Mesendoderm (in vitro differentiated cells): ENCODE measurements around the gene ANKRD55.
"Not testable (repeated sequence)": the region's sequence is repeated elsewhere in the genome, so short reads cannot be mapped to it uniquely, and the experiment has no call there.

ENCODE experiments used
- DNase-seq: peaks from one replicate; pipeline ENCODE4 v3.0.0; 2013
- H2AK5ac ChIP-seq: 2 replicates; pipeline ENCODE4 v1.6.1; 2013; ENCODE audit warnings: low read length, inconsistent platforms
- H2BK120ac ChIP-seq: 2 replicates; pipeline ENCODE4 v1.6.1; 2013; ENCODE audit warnings: low read depth, mild to moderate bottlenecking, low read length, moderate library complexity, mixed read lengths
- H2BK15ac ChIP-seq: replicated peaks from 2 replicates; pipeline ENCODE4 v1.6.1; 2013; ENCODE audit warnings: low read depth, mild to moderate bottlenecking, moderate library complexity
- H2BK5ac ChIP-seq: 2 replicates; pipeline ENCODE4 v1.6.1; 2013; ENCODE audit warnings: low read length, inconsistent platforms
- H3K18ac ChIP-seq: 2 replicates; pipeline ENCODE4 v1.6.1; 2013; ENCODE audit warnings: mild to moderate bottlenecking, low read length, mixed read lengths
- H3K23ac ChIP-seq: one replicate; pipeline ENCODE4 v1.6.1; 2013; ENCODE audit warnings: low read length
- H3K27ac ChIP-seq: 2 replicates; pipeline ENCODE4 v1.5.1; 2013; ENCODE audit warnings: low read depth, mild to moderate bottlenecking, inconsistent platforms, low read length, moderate library complexity
- H3K27me3 ChIP-seq: 2 replicates; pipeline ENCODE4 v1.6.1; 2013; ENCODE audit warnings: low read length, control low read depth, mild to moderate bottlenecking, inconsistent platforms; ENCODE audit not compliant: insufficient read depth, poor library complexity
- H3K36me3 ChIP-seq: 2 replicates; pipeline ENCODE4 v1.6.1; 2013; ENCODE audit warnings: low read length, inconsistent platforms; ENCODE audit not compliant: control insufficient read depth, insufficient read depth
- H3K4ac ChIP-seq: one replicate; pipeline ENCODE4 v1.6.1; 2013; ENCODE audit warnings: low read depth, mild to moderate bottlenecking, low read length, moderate library complexity
- H3K4me1 ChIP-seq: 2 replicates; pipeline ENCODE4 v1.6.1; 2013; ENCODE audit warnings: low read depth, low read length, inconsistent platforms; ENCODE audit not compliant: control insufficient read depth
- H3K4me2 ChIP-seq: 2 replicates; pipeline ENCODE4 v1.6.1; 2013; ENCODE audit warnings: low read length
- H3K4me3 ChIP-seq: 2 replicates; pipeline ENCODE4 v1.5.1; 2013; ENCODE audit warnings: mild to moderate bottlenecking, low read length
- H3K56ac ChIP-seq: one replicate; pipeline ENCODE4 v1.6.1; 2013; ENCODE audit warnings: low read length
- H3K79me1 ChIP-seq: 2 replicates; pipeline ENCODE4 v1.6.1; 2013; ENCODE audit warnings: low read length, inconsistent platforms
- H3K79me2 ChIP-seq: 2 replicates; pipeline ENCODE4 v1.6.1; 2013; ENCODE audit warnings: mild to moderate bottlenecking, low read length; ENCODE audit not compliant: control insufficient read depth, insufficient read depth
- H3K9ac ChIP-seq: 2 replicates; pipeline ENCODE4 v1.6.1; 2013; ENCODE audit warnings: low read length, inconsistent platforms
- H4K5ac ChIP-seq: one replicate; pipeline ENCODE4 v1.6.1; 2013; ENCODE audit warnings: low read length
- H4K8ac ChIP-seq: one replicate; pipeline ENCODE4 v1.6.1; 2013; ENCODE audit warnings: low read depth, mild to moderate bottlenecking, control low read depth, low read length, moderate library complexity
- WGBS: extraction: QIAGEN DNeasy Blood & Tissue Kit; methylation state at CpG from one replicate; pipeline ENCODE4 v1.1.7; 2013; ENCODE audit warnings: low lambda C conversion rate, missing lambda C conversion rate; ENCODE audit not compliant: insufficient coverage; ENCODE audit errors: extremely low coverage; 5-methylcytosine and 5-hydroxymethylcytosine counted together

ANKRD55 gene

GRCh38 chr5:56126487-56127179 is 106.5 kb downstream of the ANKRD55 start:
- Histone ChIP-seq H3K27me3 (no peaks in the 10 kb centered on the region), H2BK15ac (no peak overlapping the region), H3K36me3 (no peaks in the 10 kb centered on the region), H3K79me2 (no peaks in the 10 kb centered on the region), H2AK5ac (no peak overlapping the region), H2BK120ac (no peak overlapping the region), H3K4me3 (no peak overlapping the region), H3K79me1 (no peaks in the 10 kb centered on the region), H4K8ac (no peak overlapping the region), H3K9ac (no peak overlapping the region), H3K27ac (no peak overlapping the region), H4K5ac (no peak overlapping the region), H3K4me2 (no peak overlapping the region), H3K4ac (no peak overlapping the region), H3K18ac (no peak overlapping the region), H2BK5ac (no peak overlapping the region), H3K56ac (no peak overlapping the region), H3K23ac (no peak overlapping the region), H3K4me1 (peaks cover 3% of the 10 kb centered on the region)
- no CpG with 5 or more reads among the region's 7 CpGs for WGBS
- no peak for DNase-seq

- no peak overlapping the region for H3K18ac ChIP-seq
- no peak overlapping the region for H3K27ac ChIP-seq
- WGBS, result no CpG with 5 or more reads among the region's 8 CpGs
- no peaks in the 10 kb centered on the region for H3K27me3 ChIP-seq
- no peaks in the 10 kb centered on the region for H3K79me2 ChIP-seq
- no peak overlapping the region for H3K4ac ChIP-seq
- H4K5ac ChIP-seq, result no peak overlapping the region
- no peak overlapping the region for H2BK15ac ChIP-seq
- DNase-seq, result peak; percentile 98
- H2AK5ac ChIP-seq, result no peak overlapping the region
- H3K4me1 ChIP-seq, result peaks cover 3% of the 10 kb centered on the region
- H2BK120ac ChIP-seq, result no peak overlapping the region
- no peak overlapping the region for H3K56ac ChIP-seq
- no peak overlapping the region for H2BK5ac ChIP-seq
- H3K23ac ChIP-seq, result no peak overlapping the region
- H3K36me3 ChIP-seq, result no peaks in the 10 kb centered on the region
- no peak overlapping the region for H3K4me2 ChIP-seq
- no peak overlapping the region for H3K4me3 ChIP-seq
- no peaks in the 10 kb centered on the region for H3K79me1 ChIP-seq
- H3K9ac ChIP-seq, result no peak overlapping the region
- H4K8ac ChIP-seq, result no peak overlapping the region
Measured at GRCh38 chr5:56123531-56124243, 109.4 kb downstream of the ANKRD55 start.

- not testable (repeated sequence) for H3K56ac ChIP-seq, H3K27ac ChIP-seq, H3K18ac ChIP-seq, H3K79me1 ChIP-seq, H3K4me2 ChIP-seq, H3K4me3 ChIP-seq, H2AK5ac ChIP-seq, H3K36me3 ChIP-seq, H2BK15ac ChIP-seq, H4K5ac ChIP-seq, H3K23ac ChIP-seq, H3K4me1 ChIP-seq, H4K8ac ChIP-seq, H3K79me2 ChIP-seq, H2BK5ac ChIP-seq, H3K9ac ChIP-seq, DNase-seq, H3K4ac ChIP-seq, H3K27me3 ChIP-seq, H2BK120ac ChIP-seq
- WGBS, result no CpG with 5 or more reads among the region's 9 CpGs
Measured at GRCh38 chr5:56122360-56122985, 110.7 kb downstream of the ANKRD55 start.

- no peak overlapping the region for H3K4ac ChIP-seq
- no peak overlapping the region for H3K23ac ChIP-seq
- H3K18ac ChIP-seq, result no peak overlapping the region
- no peak overlapping the region for H4K8ac ChIP-seq
- no peaks in the 10 kb centered on the region for H3K79me2 ChIP-seq
- H4K5ac ChIP-seq, result no peak overlapping the region
- no peak overlapping the region for H3K56ac ChIP-seq
- H3K27ac ChIP-seq, result no peak overlapping the region
- H3K4me2 ChIP-seq, result no peak overlapping the region
- WGBS, result no CpG with 5 or more reads among the region's 1 CpG
- peaks cover 3% of the 10 kb centered on the region for H3K4me1 ChIP-seq
- H2BK5ac ChIP-seq, result no peak overlapping the region
- no peak overlapping the region for H3K9ac ChIP-seq
- H3K27me3 ChIP-seq, result no peaks in the 10 kb centered on the region
- H2BK120ac ChIP-seq, result no peak overlapping the region
- DNase-seq, result no peak
- H3K79me1 ChIP-seq, result no peaks in the 10 kb centered on the region
- no peak overlapping the region for H3K4me3 ChIP-seq
- H3K36me3 ChIP-seq, result no peaks in the 10 kb centered on the region
- no peak overlapping the region for H2BK15ac ChIP-seq
- no peak overlapping the region for H2AK5ac ChIP-seq
Measured at GRCh38 chr5:56119050-56119449, 114.1 kb downstream of the ANKRD55 start.

- no peak overlapping the region for H3K4me3 ChIP-seq
- H3K27me3 ChIP-seq, result no peaks in the 10 kb centered on the region
- H4K8ac ChIP-seq, result no peak overlapping the region
- H3K27ac ChIP-seq, result no peak overlapping the region
- no peak overlapping the region for H3K4ac ChIP-seq
- peak overlapping the region; percentile 34 for H3K18ac ChIP-seq
- no peak overlapping the region for H3K4me2 ChIP-seq
- H4K5ac ChIP-seq, result no peak overlapping the region
- no peak overlapping the region for H3K9ac ChIP-seq
- DNase-seq, result no peak
- no peaks in the 10 kb centered on the region for H3K79me1 ChIP-seq
- no peak overlapping the region for H2AK5ac ChIP-seq
- no peaks in the 10 kb centered on the region for H3K79me2 ChIP-seq
- no peak overlapping the region for H2BK5ac ChIP-seq
- H3K4me1 ChIP-seq, result no peaks in the 10 kb centered on the region
- WGBS, result no CpG with 5 or more reads among the region's 9 CpGs
- no peak overlapping the region for H2BK120ac ChIP-seq
- H2BK15ac ChIP-seq, result no peak overlapping the region
- H3K23ac ChIP-seq, result no peak overlapping the region
- no peaks in the 10 kb centered on the region for H3K36me3 ChIP-seq
- H3K56ac ChIP-seq, result no peak overlapping the region
Measured at GRCh38 chr5:56116599-56117141, 116.5 kb downstream of the ANKRD55 start.
